ENCODE measurements around the gene HRAS. TPM values are rescaled to one million over a fixed set of nuclear protein-coding genes. Genes with fewer than 3 reads are reported as not detected.

Gene HRAS
- total and polyA plus RNA-seq, 10 of the 15 experiments (the other 5 are each of a cell fraction or from before 2014, with no cell fraction given): 2.8 to 72.4 (median 31.7) TPM

DNA sequence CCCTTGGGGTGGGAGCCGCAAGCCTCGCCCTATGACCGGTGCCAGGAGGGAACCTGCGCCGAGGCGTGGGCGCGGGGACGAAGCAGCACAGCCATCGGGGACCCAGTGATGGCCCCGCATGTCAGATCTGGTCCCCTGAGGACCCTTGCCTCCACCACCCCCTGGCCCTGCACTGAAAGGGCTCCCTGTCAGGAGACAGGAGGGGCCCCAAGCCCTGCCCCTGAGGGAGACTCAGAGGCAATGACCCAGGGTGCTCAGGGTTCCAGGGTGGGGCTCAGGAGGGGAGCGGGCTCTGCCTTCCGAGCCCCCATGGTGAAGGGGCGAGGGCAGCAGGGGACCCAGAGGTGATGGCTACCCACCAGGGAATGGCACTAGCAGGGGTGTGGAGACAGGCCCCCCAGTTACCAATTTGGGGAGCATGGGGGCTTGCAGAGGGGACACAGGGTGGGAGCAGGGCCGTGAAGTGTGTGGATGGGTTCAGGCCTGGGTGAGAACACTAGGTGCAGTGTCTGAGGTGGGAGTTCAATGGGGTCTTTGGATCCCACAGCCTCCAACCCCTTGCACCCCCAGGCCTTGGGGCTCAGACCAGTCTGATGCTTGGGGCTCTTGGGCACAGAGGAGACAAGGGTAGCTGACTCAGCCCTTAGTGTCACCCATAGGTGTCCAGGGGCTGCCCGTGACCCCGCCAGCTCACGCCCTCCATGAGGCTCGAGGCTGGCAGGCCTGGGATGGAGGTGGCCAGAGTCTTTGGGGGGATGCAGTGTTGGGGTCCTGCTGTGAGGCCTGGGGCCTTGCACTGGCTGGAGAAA, 2.5 kb upstream of the HRAS start:
- Histone ChIP-seq H3K79me2 (ENCODE audit: control insufficient read depth, insufficient read depth, low read length) (peaks cover 16% of the 10 kb centered on the region), H3K27ac (ENCODE audit: control insufficient read depth, insufficient read depth) (peak overlapping the region; percentile 69), H4K20me1 (ENCODE audit: control insufficient read depth, insufficient read depth) (peaks cover 4% of the 10 kb centered on the region; the same call in 1 of the 2 replicates), H3K27me3 (replicated peaks in 1 of 2; ENCODE audit: control insufficient read depth in 2 of 2, insufficient read depth in 2 of 2, low read length in 1 of 2) (no peaks in the 10 kb centered on the region), H3K4me1 (ENCODE audit: control insufficient read depth, insufficient read depth, low read length) (peaks cover 28% of the 10 kb centered on the region), H3K9ac (ENCODE audit: control insufficient read depth, insufficient read depth, low read length) (peak overlapping the region; percentile 66), H3K9me3 (replicated peaks; ENCODE audit: control insufficient read depth, insufficient read depth, low read length) (no peaks in the 10 kb centered on the region), H3K4me2 (ENCODE audit: control insufficient read depth, insufficient read depth) (peak overlapping the region; percentile 100), H3K4me3 (peak overlapping the region; percentile 75), H2AFZ (ENCODE audit: control insufficient read depth, low read depth, low read length) (peak overlapping the region; percentile 89), H3K36me3 (ENCODE audit: control insufficient read depth in 2 of 2, insufficient read depth in 2 of 2, low read length in 1 of 2) (peaks cover 0 to 2% of the 10 kb centered on the region in 2 experiments; a peak in 2 of 4 replicates)
- FAIRE-seq (no peak), DNase-seq (ENCODE audit: low read depth, low spot score) (no peak), ATAC-seq (no peak)
- TSS peak; percentile 66 for BruUV-seq (replicated peaks)
- CTCF ChIA-PET: interaction anchor here (1.2 kb wide), 1 partner anchor 17 kb away, joined by 3 read pairs; no protein-coding TSS in a partner anchor
- SMC1A ChIA-PET (ENCODE audit: uncharacterized antibody, unreplicated experiment): no interaction called here
- RAD21 ChIA-PET (ENCODE audit: unreplicated experiment): no interaction called here
- 20% methylated on average over 17 of the region's 19 CpGs for WGBS (ENCODE audit: insufficient coverage, insufficient replicate concordance, low lambda C conversion rate, missing lambda C conversion rate)
- intact Hi-C loops (cut with micrococcal nuclease; ENCODE audit: unreplicated experiment): loop anchor here (2.0 kb wide), 1 partner anchor 31 kb away; the partner anchor contains the start of gene RNH1
- in situ Hi-C loops (cut with MboI): no loop called here
- POLR2A ChIA-PET: interaction anchor here (2.5 kb wide), 1 partner anchor 38 kb away, joined by 15 read pairs; the partner anchor contains the start of gene PHRF1
- TF ChIP-seq, protein P1, sequence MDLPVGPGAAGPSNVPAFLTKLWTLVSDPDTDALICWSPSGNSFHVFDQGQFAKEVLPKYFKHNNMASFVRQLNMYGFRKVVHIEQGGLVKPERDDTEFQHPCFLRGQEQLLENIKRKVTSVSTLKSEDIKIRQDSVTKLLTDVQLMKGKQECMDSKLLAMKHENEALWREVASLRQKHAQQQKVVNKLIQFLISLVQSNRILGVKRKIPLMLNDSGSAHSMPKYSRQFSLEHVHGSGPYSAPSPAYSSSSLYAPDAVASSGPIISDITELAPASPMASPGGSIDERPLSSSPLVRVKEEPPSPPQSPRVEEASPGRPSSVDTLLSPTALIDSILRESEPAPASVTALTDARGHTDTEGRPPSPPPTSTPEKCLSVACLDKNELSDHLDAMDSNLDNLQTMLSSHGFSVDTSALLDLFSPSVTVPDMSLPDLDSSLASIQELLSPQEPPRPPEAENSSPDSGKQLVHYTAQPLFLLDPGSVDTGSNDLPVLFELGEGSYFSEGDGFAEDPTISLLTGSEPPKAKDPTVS (IDR thresholded peaks at IDR 0.05; ENCODE audit: low read depth, low read length): no peak
- TF ChIP-seq YY1 (IDR thresholded peaks at IDR 0.05; ENCODE audit: low read depth, low read length) (0 out of 2 replicates have a peak, but pooled peaks have one; percentile 3), JUND (IDR thresholded peaks at IDR 0.05; ENCODE audit: low read depth, low read length) (no peak), HDGF (IDR thresholded peaks at IDR 0.05) (no peak), KAT2A (conservative IDR thresholded peaks at IDR 0.05; ENCODE audit: control insufficient read depth, low read depth, low read length) (no peak), RAD21 (IDR thresholded peaks at IDR 0.05; ENCODE audit: insufficient read depth, low read depth, low read length) (no peak), SIN3A (IDR thresholded peaks at IDR 0.05; ENCODE audit: low read depth, low read length) (no peak), NR2C1 (IDR thresholded peaks at IDR 0.05) (no peak), BHLHE40 (IDR thresholded peaks at IDR 0.05; ENCODE audit: borderline replicate concordance in 1 of 2, low read depth in 2 of 2, low read length in 1 of 2) (no peak), RCOR1 (conservative IDR thresholded peaks at IDR 0.05; ENCODE audit: low read depth, low read length) (no peak), MEF2B (IDR thresholded peaks at IDR 0.05; ENCODE audit: partially characterized antibody, poor library complexity, severe bottlenecking) (no peak), CEBPB (IDR thresholded peaks at IDR 0.05; ENCODE audit: borderline replicate concordance in 1 of 2, low read depth in 2 of 2, low read length in 2 of 2) (no peak), ZNF274 (IDR thresholded peaks at IDR 0.05; ENCODE audit: insufficient read depth, insufficient read length) (no peak), BMI1 (IDR thresholded peaks at IDR 0.05; ENCODE audit: borderline replicate concordance) (no peak), EGR1 (IDR thresholded peaks at IDR 0.05; ENCODE audit: borderline replicate concordance in 1 of 2, low read depth in 2 of 2, low read length in 2 of 2) (peak in 1 of 2 experiments; percentile 48; a peak in 1 of 3 replicates)
- TF ChIP-seq, protein P2, sequence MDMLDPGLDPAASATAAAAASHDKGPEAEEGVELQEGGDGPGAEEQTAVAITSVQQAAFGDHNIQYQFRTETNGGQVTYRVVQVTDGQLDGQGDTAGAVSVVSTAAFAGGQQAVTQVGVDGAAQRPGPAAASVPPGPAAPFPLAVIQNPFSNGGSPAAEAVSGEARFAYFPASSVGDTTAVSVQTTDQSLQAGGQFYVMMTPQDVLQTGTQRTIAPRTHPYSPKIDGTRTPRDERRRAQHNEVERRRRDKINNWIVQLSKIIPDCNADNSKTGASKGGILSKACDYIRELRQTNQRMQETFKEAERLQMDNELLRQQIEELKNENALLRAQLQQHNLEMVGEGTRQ (IDR thresholded peaks at IDR 0.05; ENCODE audit: borderline replicate concordance, low read depth, low read length): no peak
- TF ChIP-seq, protein P3, sequence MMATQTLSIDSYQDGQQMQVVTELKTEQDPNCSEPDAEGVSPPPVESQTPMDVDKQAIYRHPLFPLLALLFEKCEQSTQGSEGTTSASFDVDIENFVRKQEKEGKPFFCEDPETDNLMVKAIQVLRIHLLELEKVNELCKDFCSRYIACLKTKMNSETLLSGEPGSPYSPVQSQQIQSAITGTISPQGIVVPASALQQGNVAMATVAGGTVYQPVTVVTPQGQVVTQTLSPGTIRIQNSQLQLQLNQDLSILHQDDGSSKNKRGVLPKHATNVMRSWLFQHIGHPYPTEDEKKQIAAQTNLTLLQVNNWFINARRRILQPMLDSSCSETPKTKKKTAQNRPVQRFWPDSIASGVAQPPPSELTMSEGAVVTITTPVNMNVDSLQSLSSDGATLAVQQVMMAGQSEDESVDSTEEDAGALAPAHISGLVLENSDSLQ (IDR thresholded peaks at IDR 0.05): no peak
